G401 (cell line): ENCODE data around the gene PPM1A. TPM values are rescaled to one million over a fixed set of nuclear protein-coding genes. Genes with fewer than 3 reads are reported as not detected.
"Not testable (repeated sequence)": the region's sequence is repeated elsewhere in the genome, so short reads cannot be mapped to it uniquely, and the experiment has no call there.

ENCODE experiments used
- DNase-seq: peaks from one replicate; pipeline ENCODE4 v3.0.0-alpha.2; 2015; ENCODE audit warnings: low spot score
- in situ Hi-C: cut with HindIII; loops from 2 replicates; pipeline ENCODE4 v1.10.0; 2016; ENCODE audit warnings: low sequenced_read_pairs, mixed read lengths
- total RNA-seq: library from RNA; depleted of rRNA; stranded (reverse); fragments of >200 nt; shearing (Covaris generic); gene quantifications from 2 replicates; pipeline ENCODE4 v1.2.3, GENCODE V29; 2014

The PPM1A gene
- total RNA-seq, 1 experiment from 2014 or later, result 37.6 TPM

DNA sequence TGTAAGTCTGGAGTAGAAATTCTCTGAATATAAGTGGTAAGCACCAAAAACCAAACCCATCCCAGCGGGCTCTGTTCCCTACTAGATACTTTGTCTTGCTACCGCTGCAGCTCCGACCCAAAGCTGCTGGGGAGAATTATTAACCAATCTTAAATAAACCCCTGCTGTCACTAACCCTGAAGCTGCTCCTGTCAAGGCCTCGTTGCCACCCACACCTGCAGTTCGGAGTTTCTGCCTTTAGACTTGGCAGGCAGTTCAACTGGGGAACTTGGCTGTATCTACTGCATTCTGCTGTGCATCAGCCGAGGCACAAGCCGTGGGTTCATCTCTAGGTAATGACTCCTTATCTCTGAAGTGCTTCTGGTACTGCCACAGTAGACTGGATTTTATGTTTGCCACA lies 55.5 kb downstream of the PPM1A start:
- peak; percentile 29 for DNase-seq
- in situ Hi-C loops, result no loop called here

- in situ Hi-C loops, result no loop called here
- no peak for DNase-seq
Observed at GRCh38 chr14:60309867-60310552, 61.0 kb downstream of the PPM1A start.

- in situ Hi-C loops, result no loop called here
- no peak for DNase-seq
Observed at GRCh38 chr14:60311417-60311816, 62.4 kb downstream of the PPM1A start.

DNA sequence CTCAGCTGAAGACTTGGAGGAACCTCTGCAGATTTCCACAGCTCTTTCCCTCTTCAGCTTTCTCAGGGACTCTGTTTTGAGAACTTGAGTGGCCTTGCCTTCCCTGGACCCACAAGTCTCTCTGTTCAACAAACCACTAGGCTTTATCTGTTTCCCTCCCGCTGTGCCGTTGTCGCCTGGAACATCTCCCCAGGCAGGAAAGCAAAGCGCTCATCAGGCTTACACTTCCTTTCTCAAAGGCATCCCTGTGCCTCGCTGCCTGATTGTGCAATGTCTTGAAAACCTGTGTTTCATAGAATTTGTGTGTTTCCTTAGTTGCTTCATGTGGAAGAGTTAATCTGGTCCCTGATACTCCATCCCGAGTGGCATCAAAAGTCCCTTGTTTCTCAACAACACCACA lies 64.1 kb downstream of the PPM1A start:
- DNase-seq, result no peak
- in situ Hi-C loops, result no loop called here

GRCh38 chr14:60315196-60315990 lies 66.4 kb downstream of the PPM1A start:
- in situ Hi-C loops, result no loop called here
- DNase-seq, result no peak

DNA sequence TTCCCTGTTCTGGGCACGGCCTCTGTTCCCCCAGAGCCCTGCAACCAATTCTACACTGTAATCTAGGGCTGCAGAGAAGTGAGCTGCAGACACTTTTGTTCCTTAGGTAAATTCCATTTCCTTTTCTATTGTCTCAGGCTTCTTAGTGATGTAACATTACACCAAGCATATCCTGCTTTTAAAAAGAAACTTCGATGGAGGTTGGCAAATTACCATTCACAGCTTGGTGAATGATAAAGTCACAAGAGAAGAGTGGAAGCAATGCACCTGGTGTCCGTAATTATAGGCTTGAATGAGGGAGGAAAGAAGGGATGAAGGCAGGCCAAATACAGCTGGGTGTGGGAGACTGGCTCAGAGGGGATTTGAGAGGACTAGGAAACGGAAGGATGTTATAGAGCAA lies 68.6 kb downstream of the PPM1A start:
- DNase-seq, result no peak
- in situ Hi-C loops, result no loop called here

DNA sequence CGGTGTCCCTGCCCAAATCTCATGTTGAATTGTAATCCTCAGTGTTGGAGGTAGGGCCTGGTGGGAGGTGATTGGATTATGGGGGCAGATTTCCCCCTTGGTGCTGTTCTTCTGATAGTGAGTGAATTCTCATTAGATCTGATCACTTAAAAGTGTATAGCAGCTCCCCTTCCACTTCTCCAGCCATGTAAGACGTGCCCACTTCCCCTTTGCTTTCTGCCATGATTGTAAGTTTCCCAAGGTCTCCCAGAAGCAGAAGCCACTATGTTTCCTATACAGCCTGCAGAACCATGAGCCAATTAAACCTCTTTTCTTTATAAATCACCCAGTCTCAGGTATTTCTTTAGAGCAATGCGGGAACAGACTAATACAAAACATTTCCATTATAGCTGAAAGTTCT lies 71.8 kb downstream of the PPM1A start:
- DNase-seq, in situ Hi-C loops: not testable (repeated sequence)

GRCh38 chr14:60323199-60323896 lies 74.3 kb downstream of the PPM1A start:
- no peak for DNase-seq
- in situ Hi-C loops, result no loop called here

DNA sequence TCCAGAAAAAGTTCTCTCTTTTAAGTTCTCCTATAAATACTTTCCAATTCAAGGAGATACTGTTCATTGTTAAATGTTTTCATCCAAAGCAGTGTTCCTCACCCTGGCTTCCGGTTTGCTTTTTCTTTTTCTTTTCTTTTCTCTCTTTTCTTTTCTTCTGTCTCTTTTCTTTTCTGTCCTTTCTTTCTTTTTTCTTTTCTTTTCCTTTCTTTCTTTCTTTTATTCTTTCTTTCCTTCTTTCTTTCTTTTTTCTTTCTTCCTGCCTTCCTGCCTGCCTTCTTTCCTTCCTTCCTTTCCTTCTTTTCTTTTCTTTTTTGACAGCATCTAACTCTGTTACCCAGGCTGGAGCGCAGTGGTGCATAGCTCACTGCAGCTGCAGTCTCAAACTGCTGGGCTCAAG lies 75.8 kb downstream of the PPM1A start:
- in situ Hi-C loops, result no loop called here

GRCh38 chr14:60326274-60326673 lies 77.3 kb downstream of the PPM1A start:
- in situ Hi-C loops, result no loop called here
- DNase-seq, result no peak

More for the DNA sequence above, 75.8 kb downstream of the PPM1A start:
- no peak for DNase-seq

DNA sequence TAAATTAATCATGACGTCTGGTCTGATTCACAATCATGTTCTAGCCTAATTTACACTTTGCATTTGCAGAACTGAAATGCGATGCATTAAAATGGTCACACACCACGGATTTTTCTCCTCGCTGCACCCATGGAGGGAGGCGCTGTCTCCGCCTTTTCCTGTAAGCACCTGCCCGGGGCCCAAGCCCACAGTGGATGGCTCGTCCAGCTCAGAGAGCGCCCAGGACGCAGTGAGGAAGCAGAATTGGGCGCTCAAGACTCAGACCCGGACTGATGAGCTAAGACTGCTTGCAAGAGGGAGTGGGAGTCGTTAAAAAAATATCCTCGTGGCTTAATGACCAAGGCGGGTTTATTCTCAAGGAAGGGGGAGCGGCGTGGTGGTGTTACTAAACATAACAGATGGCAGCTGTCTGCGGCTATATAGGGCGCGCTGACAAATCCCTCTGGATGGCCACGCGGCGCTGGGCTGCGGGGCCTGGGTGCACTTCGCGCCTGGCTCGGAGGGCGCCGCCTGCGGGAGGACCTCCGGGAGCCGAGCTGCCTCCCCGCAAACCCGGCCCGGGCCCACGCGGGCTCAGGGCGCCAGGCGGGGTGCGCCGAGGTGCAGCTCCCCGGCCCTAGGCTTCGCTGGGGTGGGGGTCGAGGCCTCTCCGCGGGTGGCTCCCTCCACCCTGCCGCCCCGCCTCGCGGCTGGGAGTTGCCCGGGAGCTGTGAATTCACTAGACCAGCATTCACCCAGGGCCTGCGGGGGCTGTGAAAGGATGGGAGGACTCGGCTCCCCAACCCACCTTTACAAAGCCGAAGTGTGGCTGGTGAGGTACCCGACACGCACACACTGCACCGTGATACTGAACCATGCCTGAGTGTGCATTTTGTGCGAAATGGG lies 78.7 kb downstream of the PPM1A start:
- DNase-seq, result peak; percentile 29
- in situ Hi-C loops, result no loop called here

DNA sequence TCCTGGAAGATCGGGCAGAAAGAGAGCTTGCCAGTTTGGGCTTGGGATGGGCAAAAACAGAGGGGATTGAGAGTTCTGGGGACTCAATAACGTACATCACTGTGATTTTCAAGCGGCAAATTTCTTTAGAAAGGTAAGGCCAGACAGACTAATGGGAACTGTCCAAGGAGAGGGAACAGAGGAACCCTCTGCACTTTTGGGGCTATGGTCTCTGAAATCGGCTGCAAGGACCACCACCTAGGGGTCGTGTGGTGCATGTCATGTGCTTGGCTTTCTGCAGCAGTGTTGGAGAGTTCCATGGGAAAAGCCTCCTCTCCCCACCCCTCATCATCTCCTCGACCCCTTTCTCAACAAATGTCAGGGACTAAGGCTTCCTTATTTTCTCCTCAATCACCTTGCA lies 79.6 kb downstream of the PPM1A start:
- no peak for DNase-seq
- in situ Hi-C loops, result no loop called here

GRCh38 chr14:60329274-60329673 lies 80.3 kb downstream of the PPM1A start:
- in situ Hi-C loops, result no loop called here
- DNase-seq, result no peak

- peak; percentile 20 for DNase-seq
- in situ Hi-C loops, result no loop called here
Observed at GRCh38 chr14:60331201-60332045, 82.4 kb downstream of the PPM1A start.

DNA sequence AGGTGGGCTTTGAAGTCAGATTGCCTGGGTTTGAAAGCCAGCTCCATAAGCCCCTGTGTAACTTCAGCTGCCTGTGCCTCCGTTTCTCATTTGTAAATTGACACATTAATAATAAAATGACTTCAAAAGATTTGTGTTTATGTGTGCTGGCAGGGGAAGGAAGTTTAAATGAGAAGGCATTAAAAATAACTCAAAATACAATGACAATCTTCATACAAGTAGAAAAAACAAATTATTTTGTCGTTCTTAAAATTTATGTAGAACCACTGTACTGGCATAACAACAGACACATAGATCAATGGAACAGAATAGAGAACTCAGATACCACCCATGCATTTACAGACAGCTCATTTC lies 83.0 kb downstream of the PPM1A start:
- in situ Hi-C loops, result no loop called here

DNA sequence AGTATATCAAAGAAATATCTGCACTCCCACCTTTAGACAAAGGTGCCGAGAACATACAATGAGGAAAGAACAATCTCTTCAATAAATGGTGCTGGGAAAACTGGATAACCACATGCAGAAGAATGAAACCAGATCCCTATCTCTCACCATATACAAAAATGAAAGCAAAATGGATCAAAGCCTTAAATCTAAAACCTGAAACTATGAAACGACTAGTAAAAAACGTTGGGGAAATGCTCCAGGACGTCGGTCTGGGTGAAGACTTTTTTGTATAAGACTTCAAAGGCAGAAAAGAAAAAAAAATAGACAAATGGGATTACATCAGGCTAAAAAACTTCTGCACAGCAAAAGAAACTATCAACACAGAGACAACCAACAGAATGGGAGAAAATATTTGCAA lies 83.8 kb downstream of the PPM1A start:
- in situ Hi-C loops, result no loop called here
- DNase-seq, result no peak

More for the DNA sequence above, 83.0 kb downstream of the PPM1A start:
- DNase-seq, result no peak

GRCh38 chr14:60339571-60339970 lies 90.5 kb downstream of the PPM1A start:
- DNase-seq, result no peak
- in situ Hi-C loops, result no loop called here

- no peak for DNase-seq
- in situ Hi-C loops, result no loop called here
Observed at GRCh38 chr14:60343571-60344071, 94.6 kb downstream of the PPM1A start.
